ENCODE data around the gene SLC9A9. TPM values are rescaled to one million over a fixed set of nuclear protein-coding genes. Genes with fewer than 3 reads are reported as not detected.
"Not testable (repeated sequence)": the region's sequence is repeated elsewhere in the genome, so short reads cannot be mapped to it uniquely, and the experiment has no call there.

The SLC9A9 gene
- total and polyA plus RNA-seq, 10 donors: 10.8 to 58.2 (median 44.7) TPM

- Histone ChIP-seq H3K27ac (no peak overlapping the region), H3K4me1 (peaks cover 0 to 7% (median 0%) of the 10 kb centered on the region in 6 donors), H3K9me3 (no peaks in the 10 kb centered on the region), H3K4me3 (no peak overlapping the region), H3K36me3 (no peaks in the 10 kb centered on the region), H3K27me3 (replicated peaks in 1 of 7) (no peaks in the 10 kb centered on the region)
- no peak for TF ChIP-seq POLR2A (IDR thresholded peaks at IDR 0.05)
- TF ChIP-seq CTCF (IDR thresholded peaks at IDR 0.05 in 8 of 11, conservative IDR thresholded peaks at IDR 0.05 in 3 of 11): no peak
- no peak for TF ChIP-seq POLR2AphosphoS5 (IDR thresholded peaks at IDR 0.05)
- WGBS, 5 donors: 68 to 84% (median 74%) methylated on average over 3 of the region's 3 CpGs
- intact Hi-C loops (cut with DNase I; ENCODE audit: low total_unique reads): no loop called here
- DNase-seq: no peak
Observed at GRCh38 chr3:143884861-143885260, 36.6 kb upstream of the SLC9A9 start.

- Histone ChIP-seq H3K4me1 (peaks cover 0 to 7% (median 0%) of the 10 kb centered on the region in 6 donors), H3K27me3 (replicated peaks in 1 of 7) (no peaks in the 10 kb centered on the region), H3K9me3 (no peaks in the 10 kb centered on the region), H3K4me3 (no peak overlapping the region), H3K27ac (no peak overlapping the region), H3K36me3 (no peaks in the 10 kb centered on the region)
- 82 to 90% (median 88%) methylated on average over 3 of the region's 3 CpGs for WGBS, 5 donors
- intact Hi-C loops (cut with DNase I; ENCODE audit: low total_unique reads): no loop called here
- TF ChIP-seq POLR2A (IDR thresholded peaks at IDR 0.05) (no peak), CTCF (IDR thresholded peaks at IDR 0.05 in 8 of 11, conservative IDR thresholded peaks at IDR 0.05 in 3 of 11) (no peak), POLR2AphosphoS5 (IDR thresholded peaks at IDR 0.05) (no peak)
- no peak for DNase-seq
Observed at GRCh38 chr3:143883151-143883550, 34.9 kb upstream of the SLC9A9 start.

GRCh38 chr3:143881095-143881494 lies 32.8 kb upstream of the SLC9A9 start:
- Histone ChIP-seq H3K36me3 (no peaks in the 10 kb centered on the region), H3K4me3 (no peak overlapping the region), H3K4me1 (peaks cover 0 to 10% (median 0%) of the 10 kb centered on the region in 6 donors), H3K27me3 (replicated peaks in 1 of 7) (no peaks in the 10 kb centered on the region), H3K27ac (no peak overlapping the region), H3K9me3 (no peaks in the 10 kb centered on the region)
- 68 to 87% (median 77%) methylated on average over 3 of the region's 3 CpGs for WGBS, 5 donors
- intact Hi-C loops (cut with DNase I; ENCODE audit: low total_unique reads): no loop called here
- TF ChIP-seq CTCF (IDR thresholded peaks at IDR 0.05 in 8 of 11, conservative IDR thresholded peaks at IDR 0.05 in 3 of 11) (no peak), POLR2A (IDR thresholded peaks at IDR 0.05) (no peak), POLR2AphosphoS5 (IDR thresholded peaks at IDR 0.05) (no peak)
- no peak for DNase-seq

GRCh38 chr3:143875546-143875945 lies 27.3 kb upstream of the SLC9A9 start:
- no peak overlapping the region for H3K4me3 ChIP-seq
- H3K27ac ChIP-seq: peak overlapping the region in 6 of 8 donors; percentile 7 to 49 (median 33)
- H3K4me1 ChIP-seq: peaks cover 0 to 16% (median 3%) of the 10 kb centered on the region in 6 donors
- TF ChIP-seq CTCF (IDR thresholded peaks at IDR 0.05 in 8 of 11, conservative IDR thresholded peaks at IDR 0.05 in 3 of 11): no peak
- TF ChIP-seq POLR2A (IDR thresholded peaks at IDR 0.05): no peak
- no peak for TF ChIP-seq POLR2AphosphoS5 (IDR thresholded peaks at IDR 0.05)
- H3K27me3 ChIP-seq (replicated peaks in 1 of 7): no peaks in the 10 kb centered on the region
- intact Hi-C loops (cut with DNase I; ENCODE audit: low total_unique reads): no loop called here
- DNase-seq: no peak
- no peaks in the 10 kb centered on the region for H3K9me3 ChIP-seq
- no peaks in the 10 kb centered on the region for H3K36me3 ChIP-seq

GRCh38 chr3:143873553-143873952 lies 25.3 kb upstream of the SLC9A9 start:
- H3K36me3 ChIP-seq; H3K9me3 ChIP-seq; DNase-seq; H3K4me3 ChIP-seq; H3K27ac ChIP-seq; H3K27me3 ChIP-seq (replicated peaks in 1 of 7); intact Hi-C loops (cut with DNase I; ENCODE audit: low total_unique reads): not testable (repeated sequence)
- H3K4me1 ChIP-seq: peaks cover 0 to 16% (median 3%) of the 10 kb centered on the region in 6 donors
- 89 to 95% (median 92%) methylated on average over 5 of the region's 5 CpGs for WGBS, 5 donors
